GM18861 (cell line): ENCODE data around the gene PAM16.
"Not testable (repeated sequence)": the region's sequence is repeated elsewhere in the genome, so short reads cannot be mapped to it uniquely, and the experiment has no call there.

Source experiments
- ATAC-seq: cut with Tn5 transposase; IDR thresholded peaks from one replicate; pipeline ENCODE4 v1.9.1; 2021; ENCODE audit not compliant: unreplicated experiment

PAM16 gene

GRCh38 chr16:4350787-4351659 is at the start of gene PAM16:
PAM16 (minus strand) TSS chr16:4351321; CDS start chr16:4351234, 87 bp downstream.
- peak; percentile 76 for ATAC-seq

GRCh38 chr16:4399001-4399730 is 48.0 kb upstream of the PAM16 start:
- no peak for ATAC-seq

- ATAC-seq, result no peak
Observed at GRCh38 chr16:4395055-4395726, 44.1 kb upstream of the PAM16 start.

GRCh38 chr16:4393850-4394249 is 42.7 kb upstream of the PAM16 start:
- ATAC-seq, result not testable (repeated sequence)

DNA sequence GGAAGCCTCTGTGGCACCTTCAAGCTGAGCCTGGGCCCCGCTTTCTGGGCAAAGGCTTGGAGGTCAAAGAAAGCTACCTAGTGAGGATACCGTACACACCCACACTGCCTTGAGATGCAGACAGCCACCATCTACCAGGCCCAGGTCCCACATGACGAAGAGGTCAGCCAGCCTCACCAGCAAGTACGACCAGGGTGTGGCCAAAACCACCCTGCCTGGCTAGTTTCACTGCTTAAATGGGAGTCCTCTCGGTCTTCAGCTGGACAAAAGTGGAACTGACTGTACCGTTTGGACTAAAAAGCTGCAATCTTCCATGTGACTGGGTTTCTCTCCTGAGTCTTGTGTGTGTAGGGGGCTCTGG is 42.1 kb upstream of the PAM16 start:
- ATAC-seq, result no peak

DNA sequence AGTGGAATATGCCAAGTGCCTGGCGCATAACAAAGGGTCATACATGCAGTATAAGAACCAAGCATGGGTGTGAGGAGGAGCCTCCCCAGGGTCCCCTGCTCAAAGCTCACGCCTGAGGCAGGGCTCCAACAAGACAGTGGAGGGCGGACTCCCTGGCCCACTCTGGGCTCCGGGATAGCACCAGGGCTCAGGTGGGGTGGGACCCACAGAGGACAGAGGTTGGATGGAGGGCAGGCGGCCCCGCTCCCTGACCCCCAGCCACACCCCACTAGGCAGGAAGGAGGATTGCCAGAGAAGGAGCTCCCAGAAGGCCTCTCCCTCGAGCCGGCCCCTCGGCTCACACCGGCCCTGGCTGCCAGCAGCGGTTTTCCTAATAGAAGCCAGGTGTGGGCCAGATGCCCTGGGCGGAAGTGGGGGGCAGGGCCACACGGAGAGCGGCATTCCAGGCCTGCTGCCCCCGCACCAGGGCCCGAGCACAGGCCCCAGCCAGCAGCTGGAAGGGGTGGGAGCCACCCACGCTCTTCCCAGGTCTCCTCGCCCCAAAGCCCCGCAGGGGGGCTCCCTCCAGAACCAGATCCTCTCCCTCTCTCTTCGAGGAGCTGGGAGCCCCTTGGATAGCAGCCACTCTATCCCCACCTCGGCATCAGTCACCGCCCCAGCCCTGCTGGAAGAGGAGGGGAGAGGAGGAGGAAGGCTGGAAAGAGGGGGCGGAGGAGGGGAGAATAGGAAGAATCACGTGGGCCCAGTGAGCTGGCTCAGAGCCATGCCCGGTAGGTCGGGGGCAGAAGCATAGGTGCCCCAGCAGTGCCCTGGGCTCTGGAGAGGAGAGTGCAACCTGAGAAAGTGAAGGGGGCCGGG is 41.5 kb upstream of the PAM16 start:
- ATAC-seq, result no peak

- no peak for ATAC-seq
Observed at GRCh38 chr16:4391631-4392381, 40.7 kb upstream of the PAM16 start.

DNA sequence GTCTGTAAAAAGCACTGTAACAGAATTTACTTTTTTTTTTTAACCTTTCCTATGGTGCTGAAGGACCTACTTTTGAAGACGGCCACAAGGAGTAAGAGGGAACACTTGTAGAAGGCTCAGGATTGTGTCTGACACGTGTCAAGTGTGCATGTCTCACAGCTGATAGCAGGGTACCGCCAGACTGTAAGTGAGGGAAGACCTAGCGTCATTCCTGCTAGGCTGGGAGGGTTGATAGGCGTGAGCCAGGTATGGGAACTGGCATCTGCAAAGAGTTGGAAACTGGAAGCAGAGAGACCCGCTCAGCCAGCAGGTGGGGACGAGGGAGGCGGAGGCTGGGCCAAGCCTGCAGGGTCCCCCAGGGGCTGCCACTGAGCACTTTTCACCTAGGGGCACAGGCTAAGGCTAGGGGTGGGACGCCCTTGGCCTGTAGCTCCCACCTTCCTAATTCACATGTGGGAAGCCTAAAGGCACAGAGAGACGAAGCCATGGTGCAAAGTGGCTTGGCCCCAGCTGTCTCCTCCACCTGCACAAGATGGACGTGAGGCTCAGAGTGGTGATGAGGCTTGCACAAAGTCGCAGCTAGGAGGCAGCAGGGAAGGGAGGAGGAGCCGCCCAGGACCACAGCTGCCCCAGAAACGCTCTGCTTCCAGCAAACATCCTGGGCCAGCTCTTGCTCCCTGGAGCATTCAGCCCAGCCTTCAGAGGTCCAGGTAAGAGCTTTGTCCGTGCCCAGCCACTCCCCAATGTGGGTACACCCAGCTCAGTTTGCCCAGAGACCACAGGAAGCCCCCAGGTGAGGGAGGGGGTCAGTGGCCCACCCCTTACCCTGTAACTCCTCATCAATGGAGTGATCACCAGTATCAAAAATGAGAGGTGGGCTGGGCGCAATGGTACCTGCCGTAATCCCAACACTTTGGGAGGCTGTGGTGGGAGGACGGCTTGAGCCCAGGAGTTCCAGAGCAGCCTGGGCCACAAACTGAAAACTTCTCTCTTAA is 39.4 kb upstream of the PAM16 start:
- no peak for ATAC-seq

DNA sequence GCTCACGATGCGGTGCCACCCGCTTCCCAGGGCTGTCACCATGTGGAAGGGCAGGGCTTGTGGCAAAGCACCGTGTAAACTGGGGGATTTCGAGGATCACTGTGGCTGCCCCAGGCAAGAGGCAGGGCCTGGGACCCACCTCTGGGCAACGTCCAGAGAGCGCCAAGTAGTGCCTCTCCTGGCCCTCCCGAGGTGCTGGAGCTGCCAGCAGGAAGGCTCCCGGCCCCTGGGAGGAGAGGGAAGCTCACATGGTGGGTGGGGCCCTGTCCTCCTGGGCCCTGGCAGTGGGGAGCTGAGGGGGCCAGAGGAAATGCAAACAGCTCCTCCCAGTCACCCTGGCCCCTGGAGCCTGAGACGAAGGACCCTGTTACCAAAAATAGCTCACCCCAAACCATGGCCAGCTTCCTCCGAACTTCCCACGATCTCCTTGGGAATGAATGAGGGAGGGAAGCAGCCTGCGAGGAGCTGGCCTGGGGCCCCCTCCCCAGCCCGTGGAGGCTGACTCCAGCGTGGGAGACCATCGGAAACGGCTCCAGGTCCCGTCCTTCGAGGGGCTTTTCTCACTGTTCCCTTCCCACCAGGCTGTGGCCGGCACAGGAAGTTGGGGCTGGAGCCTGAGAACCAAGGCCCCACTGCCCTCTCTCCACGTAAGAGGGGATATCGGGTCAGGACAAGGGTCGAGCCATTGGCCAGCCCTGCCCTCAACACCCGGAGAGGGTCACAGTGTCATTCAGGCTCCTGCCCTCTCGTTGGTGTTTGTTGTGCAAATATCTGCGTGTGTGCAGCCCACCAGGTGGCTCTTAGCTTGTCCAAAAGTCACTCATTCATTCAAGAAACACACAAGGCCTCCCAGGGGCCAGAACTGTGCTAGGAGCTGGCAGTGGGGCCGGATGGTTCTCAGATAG is 38.2 kb upstream of the PAM16 start:
- ATAC-seq, result no peak

GRCh38 chr16:4388271-4389021 is 37.3 kb upstream of the PAM16 start:
- no peak for ATAC-seq

GRCh38 chr16:4387781-4388180 is 36.7 kb upstream of the PAM16 start:
- ATAC-seq, result no peak

DNA sequence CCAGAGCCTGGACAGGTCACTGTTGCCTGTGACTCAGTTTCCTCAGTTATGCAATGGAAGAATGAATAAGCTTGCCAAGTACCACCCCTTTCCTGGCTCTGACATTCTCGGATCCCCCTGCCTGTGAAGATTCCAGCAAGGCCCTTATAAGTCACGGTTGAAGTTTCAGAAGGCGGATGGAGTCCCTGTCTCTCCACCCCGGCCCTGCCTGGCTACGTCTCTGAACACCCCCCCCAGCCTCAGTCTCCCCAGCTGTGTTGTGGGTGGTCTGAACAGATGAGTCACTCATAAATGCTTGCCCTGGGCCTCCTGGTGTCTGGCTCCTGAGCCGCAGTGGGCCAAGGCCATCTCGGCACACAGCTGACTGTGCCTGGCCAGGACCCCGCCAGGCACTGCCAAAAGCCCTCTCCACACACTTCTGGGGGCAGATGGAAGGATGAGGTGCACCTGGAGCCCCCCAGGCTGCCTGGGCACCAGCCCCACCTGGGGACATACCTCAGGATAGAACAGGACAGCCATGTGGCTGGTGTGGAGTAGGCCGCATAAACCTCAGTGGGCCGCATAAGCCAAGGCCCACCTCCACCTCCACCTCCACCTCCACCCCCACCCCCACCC is 35.9 kb upstream of the PAM16 start:
- ATAC-seq, result no peak

GRCh38 chr16:4386451-4386805 is 35.3 kb upstream of the PAM16 start:
- no peak for ATAC-seq

DNA sequence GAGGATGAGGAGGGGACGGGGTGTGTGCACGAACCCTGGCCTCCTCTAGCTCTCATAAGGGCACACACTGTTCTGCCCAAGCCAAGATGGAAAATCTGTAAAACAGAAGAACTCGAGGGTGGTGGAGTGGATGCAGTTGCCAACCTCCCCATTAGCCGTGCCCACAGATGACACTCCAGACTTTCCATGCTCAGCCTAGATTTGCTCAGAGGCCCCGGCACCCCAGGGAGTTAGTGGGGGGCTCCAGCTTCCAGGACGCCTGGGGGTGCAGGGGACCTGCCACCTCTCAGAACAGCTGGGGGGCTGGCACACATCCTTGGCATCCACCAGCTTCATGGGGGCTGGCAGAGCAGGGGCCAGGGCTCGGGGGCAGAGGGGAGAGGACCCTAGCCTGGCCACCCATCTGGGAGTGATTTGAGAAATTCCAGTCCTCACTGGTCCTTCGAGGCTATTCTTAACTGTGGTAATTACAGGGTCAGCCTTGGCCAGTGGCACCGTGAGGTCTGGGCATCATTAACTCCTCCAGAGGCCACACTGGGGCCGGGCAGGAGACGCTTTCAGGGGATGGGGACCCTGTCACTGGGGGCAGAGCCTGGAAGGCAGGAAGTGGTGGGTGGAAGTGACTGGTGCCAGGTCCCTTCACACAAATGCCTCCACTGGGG is 34.8 kb upstream of the PAM16 start:
- ATAC-seq, result no peak

GRCh38 chr16:4385066-4385788 is 34.1 kb upstream of the PAM16 start:
- no peak for ATAC-seq

GRCh38 chr16:4384509-4384942 is 33.4 kb upstream of the PAM16 start:
- ATAC-seq, result no peak
